GM12878 (cell line): ENCODE data around the gene SLC10A1.

ENCODE experiments used
- ATF7 ChIP-seq: fragments of 450-650 bp; IDR thresholded peaks from 2 replicates; pipeline ENCODE4 v1.6.1; 2016; ENCODE audit warnings: low read depth, mild to moderate bottlenecking
- BHLHE40 ChIP-seq, 2 experiments: fragments of 450-650 bp in 1 of 2; IDR thresholded peaks; 2 replicates each; pipeline ENCODE4 v1.6.1; 2011 to 2017; ENCODE audit warnings: low read depth in 2 of 2, borderline replicate concordance in 1 of 2, improper control_type of control experiment in 1 of 2, low read length in 1 of 2, mild to moderate bottlenecking in 1 of 2
- CREM ChIP-seq: IDR thresholded peaks from 2 replicates; pipeline ENCODE4 v1.6.1; 2014; ENCODE audit warnings: antibody characterized with exemption, low read depth
- CTCF ChIP-seq, 3 experiments: IDR thresholded peaks in 2 of 3; conservative IDR thresholded peaks in 1 of 3; 2 replicates each; pipeline ENCODE4 v1.5.1; 2011; ENCODE audit warnings: low read depth in 3 of 3, low read length in 3 of 3, mild to moderate bottlenecking in 3 of 3, control low read depth in 2 of 3, moderate library complexity in 2 of 3, inconsistent platforms in 1 of 3, mixed read lengths in 1 of 3; ENCODE audit not compliant: control insufficient read depth in 2 of 3, insufficient read depth in 1 of 3; ENCODE audit errors: extremely low read depth in 1 of 3
- IKZF2 ChIP-seq, 2 experiments: fragments of 450-650 bp; IDR thresholded peaks; 2 replicates each; pipeline ENCODE4 v1.6.1; 2017; ENCODE audit warnings: mild to moderate bottlenecking in 2 of 2, moderate library complexity in 2 of 2
- JUNB ChIP-seq: IDR thresholded peaks from 2 replicates; pipeline ENCODE4 v1.6.1; 2016; ENCODE audit warnings: antibody characterized with exemption, mild to moderate bottlenecking
- MEF2A ChIP-seq: IDR thresholded peaks from 2 replicates; pipeline ENCODE4 v1.6.1; 2011; ENCODE audit warnings: low read depth, mild to moderate bottlenecking, low read length, moderate library complexity; ENCODE audit not compliant: insufficient read depth
- NR2C2 ChIP-seq: IDR thresholded peaks from 2 replicates; pipeline ENCODE4 v1.6.1; 2011; ENCODE audit warnings: borderline replicate concordance, low read depth; ENCODE audit not compliant: control insufficient read depth, insufficient read length
- POLR2A ChIP-seq: IDR thresholded peaks from 2 replicates; pipeline ENCODE4 v1.6.1; 2011; ENCODE audit warnings: low read depth, mild to moderate bottlenecking, low read length
- POLR2AphosphoS2 ChIP-seq: IDR thresholded peaks from 2 replicates; pipeline ENCODE4 v1.6.1; 2011; ENCODE audit warnings: low read depth, mild to moderate bottlenecking, low read length, improper control_type of control experiment, moderate library complexity
- POLR2AphosphoS5 ChIP-seq: IDR thresholded peaks from 2 replicates; pipeline ENCODE4 v1.6.1; 2011; ENCODE audit warnings: mild to moderate bottlenecking, low read length, inconsistent platforms
- SMC3 ChIP-seq: IDR thresholded peaks from 2 replicates; pipeline ENCODE4 v1.6.1; 2011; ENCODE audit warnings: low read length, improper control_type of control experiment, borderline replicate concordance
- ZNF592 ChIP-seq: fragments of 450-650 bp; IDR thresholded peaks from 2 replicates; pipeline ENCODE4 v1.6.1; 2017; ENCODE audit warnings: mild to moderate bottlenecking, moderate library complexity

DNA sequence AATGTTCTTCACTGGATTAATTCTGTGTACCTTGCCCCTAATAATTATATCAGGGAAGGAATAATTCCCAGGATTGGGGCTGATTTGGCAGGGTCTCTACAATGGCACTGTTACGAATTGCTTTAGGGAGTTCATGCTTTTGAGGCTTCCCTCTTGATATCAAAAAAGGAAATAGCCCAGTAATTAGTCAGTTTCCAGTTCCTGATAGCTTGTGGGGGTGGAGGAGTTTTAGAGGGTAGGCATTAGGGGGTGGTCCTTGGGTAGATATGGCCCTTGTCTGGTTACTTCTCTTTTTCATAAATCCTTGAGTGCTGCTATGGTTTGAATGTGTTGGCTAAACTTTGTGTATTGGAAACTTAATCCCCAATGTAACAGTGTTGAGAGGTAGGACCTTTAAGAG lies 36.2 kb downstream of the SLC10A1 start:
- TF ChIP-seq CTCF (IDR thresholded peaks at IDR 0.05 in 2 of 3, conservative IDR thresholded peaks at IDR 0.05 in 1 of 3; ENCODE audit: control insufficient read depth in 2 of 3, extremely low read depth in 1 of 3, insufficient read depth in 1 of 3, low read depth in 3 of 3, low read length in 3 of 3) (no peak), POLR2A (no peak), NR2C2 (no peak), ATF7 (no peak), CREM (no peak), POLR2AphosphoS5 (no peak), POLR2AphosphoS2 (no peak), SMC3 (no peak), ZNF592 (no peak), JUNB (no peak), IKZF2 (IDR thresholded peaks at IDR 0.05) (no peak), MEF2A (no peak), BHLHE40 (IDR thresholded peaks at IDR 0.05; ENCODE audit: borderline replicate concordance in 1 of 2, low read depth in 2 of 2, low read length in 1 of 2) (no peak)
